HEK293 (cell line): ENCODE measurements around the gene ATPAF2.

ENCODE experiments used
- SP3 ChIP-seq: fragments of 450-650 bp; formaldehyde crosslinking; IDR thresholded peaks from 2 replicates; pipeline ENCODE4 v1.5.1; 2016; ENCODE audit warnings: missing biosample characterization, missing genetic modification characterization
- ZBTB21 ChIP-seq: fragments of 450-650 bp; formaldehyde crosslinking; IDR thresholded peaks from 2 replicates; pipeline ENCODE4 v1.5.1; 2017; ENCODE audit warnings: missing biosample characterization, missing genetic modification characterization
- ZNF561 ChIP-seq: fragments of 450-650 bp; IDR thresholded peaks from 2 replicates; pipeline ENCODE4 v1.5.1; 2018; ENCODE audit warnings: missing biosample characterization, missing genetic modification characterization, borderline replicate concordance
- ZNF624 ChIP-seq: fragments of 450-650 bp; formaldehyde crosslinking; IDR thresholded peaks from 2 replicates; pipeline ENCODE4 v1.5.1; 2017; ENCODE audit warnings: missing biosample characterization, missing genetic modification characterization
- ZNF843 ChIP-seq: fragments of 450-650 bp; formaldehyde crosslinking; IDR thresholded peaks from 2 replicates; pipeline ENCODE4 v1.5.1; 2016; ENCODE audit warnings: missing biosample characterization, missing genetic modification characterization
- TF ChIP-seq, protein P1 (sequence below): fragments of 450-650 bp; formaldehyde crosslinking; IDR thresholded peaks from 2 replicates; pipeline ENCODE4 v1.5.1; 2016; ENCODE audit warnings: missing biosample characterization, missing genetic modification characterization
- TF ChIP-seq, protein P2 (sequence below): sonication (generic); formaldehyde crosslinking; IDR thresholded peaks from 2 replicates; pipeline ENCODE4 v1.8.1; 2022; ENCODE audit warnings: mild to moderate bottlenecking, moderate library complexity, missing genetic modification reagents
- TF ChIP-seq, protein P3 (sequence below): fragments of 450-650 bp; formaldehyde crosslinking; IDR thresholded peaks from 2 replicates; pipeline ENCODE4 v1.5.1; 2016; ENCODE audit warnings: missing biosample characterization, missing genetic modification characterization

DNA sequence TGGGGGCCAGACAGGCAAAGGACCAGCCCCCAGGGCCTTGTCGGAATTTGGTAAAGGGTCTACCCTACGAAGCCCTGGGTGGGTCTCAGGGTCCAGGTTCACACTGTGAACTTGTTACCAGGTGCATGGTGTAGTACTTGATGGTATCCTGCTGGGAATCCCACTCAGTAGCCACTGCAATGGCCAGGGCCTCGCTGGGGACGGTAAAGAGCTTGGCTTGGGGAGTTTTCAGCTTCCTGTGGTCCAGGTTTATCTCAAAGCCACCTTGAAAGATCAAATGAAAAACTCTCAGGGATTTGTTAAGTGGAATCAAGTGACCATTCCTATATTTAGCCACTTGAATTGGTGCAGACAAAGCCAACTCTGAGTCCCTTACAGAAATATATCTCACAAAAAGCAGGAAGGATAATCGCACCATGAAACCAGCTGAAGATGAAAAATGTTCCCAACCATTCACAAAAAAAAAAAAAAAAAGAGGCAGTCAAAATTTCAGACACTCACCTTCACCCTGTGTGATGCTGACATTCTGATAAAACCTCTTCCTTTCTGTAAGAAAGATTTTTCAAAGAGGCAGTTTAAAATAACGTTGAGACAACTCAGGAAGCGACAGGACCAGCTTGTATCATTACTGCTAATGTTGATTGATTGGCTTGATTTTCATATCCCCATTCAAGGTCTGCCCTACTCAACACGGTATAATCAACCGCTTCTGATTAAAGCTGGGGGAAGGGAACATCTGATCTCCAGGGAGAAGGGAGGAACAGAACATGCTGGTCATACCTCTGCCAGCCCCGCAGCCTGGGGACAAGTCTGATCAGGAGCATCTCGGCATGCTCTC is 10.6 kb downstream of the ATPAF2 start:
- TF ChIP-seq, protein P1, sequence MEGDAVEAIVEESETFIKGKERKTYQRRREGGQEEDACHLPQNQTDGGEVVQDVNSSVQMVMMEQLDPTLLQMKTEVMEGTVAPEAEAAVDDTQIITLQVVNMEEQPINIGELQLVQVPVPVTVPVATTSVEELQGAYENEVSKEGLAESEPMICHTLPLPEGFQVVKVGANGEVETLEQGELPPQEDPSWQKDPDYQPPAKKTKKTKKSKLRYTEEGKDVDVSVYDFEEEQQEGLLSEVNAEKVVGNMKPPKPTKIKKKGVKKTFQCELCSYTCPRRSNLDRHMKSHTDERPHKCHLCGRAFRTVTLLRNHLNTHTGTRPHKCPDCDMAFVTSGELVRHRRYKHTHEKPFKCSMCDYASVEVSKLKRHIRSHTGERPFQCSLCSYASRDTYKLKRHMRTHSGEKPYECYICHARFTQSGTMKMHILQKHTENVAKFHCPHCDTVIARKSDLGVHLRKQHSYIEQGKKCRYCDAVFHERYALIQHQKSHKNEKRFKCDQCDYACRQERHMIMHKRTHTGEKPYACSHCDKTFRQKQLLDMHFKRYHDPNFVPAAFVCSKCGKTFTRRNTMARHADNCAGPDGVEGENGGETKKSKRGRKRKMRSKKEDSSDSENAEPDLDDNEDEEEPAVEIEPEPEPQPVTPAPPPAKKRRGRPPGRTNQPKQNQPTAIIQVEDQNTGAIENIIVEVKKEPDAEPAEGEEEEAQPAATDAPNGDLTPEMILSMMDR (tag by site-specific recombination) = no peak
- TF ChIP-seq, protein P2, sequence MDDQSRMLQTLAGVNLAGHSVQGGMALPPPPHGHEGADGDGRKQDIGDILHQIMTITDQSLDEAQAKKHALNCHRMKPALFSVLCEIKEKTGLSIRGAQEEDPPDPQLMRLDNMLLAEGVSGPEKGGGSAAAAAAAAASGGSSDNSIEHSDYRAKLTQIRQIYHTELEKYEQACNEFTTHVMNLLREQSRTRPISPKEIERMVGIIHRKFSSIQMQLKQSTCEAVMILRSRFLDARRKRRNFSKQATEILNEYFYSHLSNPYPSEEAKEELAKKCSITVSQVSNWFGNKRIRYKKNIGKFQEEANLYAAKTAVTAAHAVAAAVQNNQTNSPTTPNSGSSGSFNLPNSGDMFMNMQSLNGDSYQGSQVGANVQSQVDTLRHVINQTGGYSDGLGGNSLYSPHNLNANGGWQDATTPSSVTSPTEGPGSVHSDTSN (CRISPR knock-in tag) = no peak
- TF ChIP-seq ZBTB21 (tag by site-specific recombination) (no peak), ZNF624 (no peak), SP3 (tag by site-specific recombination) (no peak), ZNF561 (tag by site-specific recombination) (no peak), ZNF843 (no peak)
- TF ChIP-seq, protein P3, sequence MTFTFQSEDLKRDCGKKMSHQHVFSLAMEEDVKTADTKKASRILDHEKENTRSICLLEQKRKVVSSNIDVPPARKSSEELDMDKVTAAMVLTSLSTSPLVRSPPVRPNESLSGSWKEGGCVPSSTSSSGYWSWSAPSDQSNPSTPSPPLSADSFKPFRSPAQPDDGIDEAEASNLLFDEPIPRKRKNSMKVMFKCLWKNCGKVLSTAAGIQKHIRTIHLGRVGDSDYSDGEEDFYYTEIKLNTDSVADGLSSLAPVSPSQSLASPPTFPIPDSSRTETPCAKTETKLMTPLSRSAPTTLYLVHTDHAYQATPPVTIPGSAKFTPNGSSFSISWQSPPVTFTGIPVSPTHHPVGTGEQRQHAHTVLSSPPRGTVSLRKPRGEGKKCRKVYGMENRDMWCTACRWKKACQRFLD = no peak
